HEK293T (cell line): ENCODE data around the gene FGF16.

ENCODE experiments used
- BHLHE40 ChIP-seq: fragments of 450-650 bp; IDR thresholded peaks from 2 replicates; pipeline ENCODE4 v1.6.1; 2016; ENCODE audit warnings: mild to moderate bottlenecking, moderate library complexity, borderline replicate concordance
- FOXM1 ChIP-seq: fragments of 450-650 bp; IDR thresholded peaks from 2 replicates; pipeline ENCODE4 v1.6.1; 2017; ENCODE audit warnings: mild to moderate bottlenecking, borderline replicate concordance
- TF ChIP-seq, protein P1 (sequence below): fragments of 450-650 bp; IDR thresholded peaks from 2 replicates; pipeline ENCODE4 v1.6.1; 2016

DNA sequence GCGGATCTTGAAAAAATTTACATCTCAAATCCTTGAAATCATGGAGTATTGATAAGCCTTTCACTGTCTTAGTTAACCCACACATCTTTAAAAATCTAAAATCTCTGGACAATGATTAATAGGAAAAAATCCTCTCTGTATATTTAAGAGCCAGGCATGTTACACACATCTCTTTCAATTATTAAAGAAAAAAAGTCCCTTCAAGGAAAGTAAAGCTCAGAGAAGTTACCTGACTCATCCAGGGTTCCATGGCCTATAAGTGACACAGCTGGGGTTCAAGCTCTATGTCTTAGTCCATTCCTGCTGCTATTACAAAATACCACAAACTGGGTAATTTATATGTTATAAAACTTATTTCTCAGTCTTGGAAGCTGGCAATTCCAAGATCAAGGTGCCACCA, 14.2 kb upstream of the FGF16 start:
- no peak for TF ChIP-seq FOXM1
- no peak for TF ChIP-seq BHLHE40
- TF ChIP-seq, protein P1, sequence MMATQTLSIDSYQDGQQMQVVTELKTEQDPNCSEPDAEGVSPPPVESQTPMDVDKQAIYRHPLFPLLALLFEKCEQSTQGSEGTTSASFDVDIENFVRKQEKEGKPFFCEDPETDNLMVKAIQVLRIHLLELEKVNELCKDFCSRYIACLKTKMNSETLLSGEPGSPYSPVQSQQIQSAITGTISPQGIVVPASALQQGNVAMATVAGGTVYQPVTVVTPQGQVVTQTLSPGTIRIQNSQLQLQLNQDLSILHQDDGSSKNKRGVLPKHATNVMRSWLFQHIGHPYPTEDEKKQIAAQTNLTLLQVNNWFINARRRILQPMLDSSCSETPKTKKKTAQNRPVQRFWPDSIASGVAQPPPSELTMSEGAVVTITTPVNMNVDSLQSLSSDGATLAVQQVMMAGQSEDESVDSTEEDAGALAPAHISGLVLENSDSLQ, result no peak
